Activated CD4-positive, alpha-beta T cell treated with anti-CD3 and anti-CD28 coated beads, Interleukin-2, Interleukin-4, amounts not matched to agents 100 ng/mL and 50 ng/mL, durations not matched to agents 16 hours and 8 hours (primary cell): ENCODE data around the gene RMC1.
A peak's percentile ranks its signal among the peaks of the same experiment; 100 is the strongest.
"Not testable (repeated sequence)": the region's sequence is repeated elsewhere in the genome, so short reads cannot be mapped to it uniquely, and the experiment has no call there.

ENCODE experiments used
- DNase-seq: peaks from one replicate; pipeline ENCODE4 v3.0.0-alpha.2; 2020; ENCODE audit warnings: low spot score

Gene RMC1

DNA sequence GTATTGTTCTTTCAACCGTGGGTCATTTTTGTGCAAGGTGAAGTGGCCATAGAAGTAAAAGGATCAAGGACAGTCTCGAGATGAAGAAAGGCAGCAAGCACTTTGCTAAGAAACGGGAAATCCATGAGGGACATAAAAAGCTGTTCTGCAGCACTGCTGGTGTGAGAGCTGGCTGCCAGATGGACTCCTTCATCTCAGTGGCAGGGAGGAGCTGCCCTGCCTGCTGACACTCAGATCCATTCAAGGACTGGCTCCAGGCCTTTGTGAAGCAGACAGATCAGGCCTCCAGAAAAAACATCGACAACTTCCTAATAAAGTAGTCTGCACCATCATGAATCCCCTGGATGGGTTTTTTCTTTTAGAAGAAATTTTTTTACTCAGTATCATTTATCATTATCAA lies 29.5 kb downstream of the RMC1 start:
- DNase-seq = no peak

DNA sequence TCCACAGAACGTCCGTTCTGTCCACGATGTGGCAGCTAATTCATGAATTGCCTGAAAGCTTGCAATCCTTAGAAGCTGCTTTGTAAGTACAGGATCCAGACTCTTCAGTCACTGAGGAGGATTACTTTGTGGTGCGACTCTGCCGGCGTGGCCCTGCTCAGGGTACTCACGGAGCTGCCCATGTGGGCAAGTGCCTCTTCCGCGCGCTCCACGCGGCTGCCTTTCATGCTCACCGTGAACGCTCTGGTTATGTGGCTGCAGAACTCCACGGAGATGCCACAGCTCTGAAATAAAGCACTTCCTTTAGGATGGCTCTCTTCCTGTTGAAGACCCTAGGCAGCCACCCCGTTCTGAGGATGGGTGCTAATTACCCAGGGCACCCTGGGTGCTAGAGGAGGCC lies 31.0 kb downstream of the RMC1 start:
- DNase-seq = no peak

DNA sequence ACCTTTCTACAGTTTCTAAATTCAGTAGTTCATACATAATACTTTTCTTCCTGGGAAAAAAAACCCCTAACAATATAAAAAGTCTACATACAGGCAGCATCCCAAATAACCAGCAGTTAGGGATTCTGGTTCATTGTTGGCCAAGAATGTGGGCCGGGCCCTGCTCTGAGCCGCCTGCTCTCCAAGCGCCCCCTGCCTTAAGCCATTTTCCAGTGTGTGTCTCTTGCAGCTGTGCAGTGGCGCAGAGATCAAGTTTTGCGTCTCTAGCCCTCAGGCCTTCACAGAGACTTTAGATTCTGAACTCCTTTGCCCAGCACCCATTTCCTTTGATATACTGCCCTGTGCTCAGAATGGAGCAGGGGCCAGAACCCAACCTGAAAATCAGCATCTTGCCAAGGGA lies 32.9 kb downstream of the RMC1 start:
- no peak for DNase-seq

DNA sequence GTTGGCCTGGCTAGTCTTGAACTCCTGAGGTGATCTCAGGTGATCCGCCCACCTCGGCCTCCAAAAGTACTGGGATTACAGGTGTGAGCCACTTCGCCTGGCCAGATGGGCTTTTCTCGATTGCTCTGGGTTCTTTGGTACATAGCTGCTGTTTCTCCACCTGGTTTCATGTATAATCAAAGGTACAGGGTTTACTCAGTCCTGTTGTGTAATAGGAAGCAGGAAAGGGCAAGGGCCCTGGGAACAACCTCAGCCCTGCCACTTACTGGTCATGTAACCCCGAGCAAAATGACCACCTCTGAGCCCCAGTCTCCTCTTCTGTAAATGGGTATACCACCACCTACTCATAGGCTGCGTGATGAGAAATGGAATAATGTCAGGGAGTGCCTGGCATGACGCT lies 34.0 kb downstream of the RMC1 start:
- no peak for DNase-seq

DNA sequence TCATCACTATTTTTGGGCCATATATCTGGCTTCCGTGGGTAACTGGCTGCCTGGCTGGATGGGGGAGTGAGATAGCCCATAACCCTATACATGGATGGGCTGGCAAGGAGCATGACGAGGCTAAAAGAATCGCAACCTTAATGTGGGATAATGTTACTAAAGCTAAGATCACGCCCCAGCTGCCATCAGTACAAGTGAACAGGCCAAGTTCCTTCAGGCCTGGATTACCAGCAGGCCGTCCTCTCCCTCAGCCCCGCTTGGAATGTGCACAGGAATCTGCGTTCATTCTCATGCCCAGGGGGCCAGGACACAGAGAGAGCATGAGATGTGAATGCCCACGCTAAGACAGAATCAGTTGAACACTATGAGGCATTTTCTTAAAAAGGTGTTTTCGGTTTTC lies 34.7 kb downstream of the RMC1 start:
- no peak for DNase-seq

DNA sequence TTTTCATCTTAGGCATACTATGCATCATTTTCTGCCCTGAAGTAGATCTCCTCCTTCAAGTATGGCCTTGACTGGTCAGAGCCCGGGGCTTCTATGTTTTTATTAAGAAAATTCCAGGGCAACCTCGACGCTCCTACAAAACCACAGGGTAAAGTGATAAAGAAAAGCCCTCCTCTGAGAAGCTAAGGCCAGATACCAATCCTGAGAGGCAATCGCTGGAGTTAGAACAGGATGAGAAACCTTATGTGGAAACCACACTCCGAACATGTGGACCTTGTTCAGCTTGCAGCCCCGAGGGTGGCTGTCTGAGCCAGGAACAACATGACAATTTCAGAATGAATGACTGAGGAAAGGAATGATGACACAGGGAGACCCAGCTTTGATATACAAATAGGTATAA lies 35.6 kb downstream of the RMC1 start:
- no peak for DNase-seq

DNA sequence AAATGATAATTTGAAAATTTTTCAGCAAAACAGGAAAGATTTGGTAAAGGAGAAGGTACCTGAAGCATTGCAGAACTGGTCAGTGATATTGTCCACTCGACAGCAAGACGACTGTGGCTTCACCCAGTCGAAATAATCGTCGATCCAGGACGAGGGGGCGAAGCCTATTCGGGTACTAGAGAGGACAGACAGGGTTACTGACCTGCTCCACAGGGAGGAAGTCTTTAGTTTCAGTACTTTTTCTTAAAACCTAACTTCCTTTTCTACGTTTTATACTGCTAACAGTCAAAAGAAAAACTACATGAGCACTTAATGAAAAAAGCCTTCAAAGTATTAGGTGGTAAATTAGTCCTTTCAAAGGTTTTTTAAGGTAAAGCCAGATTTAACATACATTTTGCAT lies 36.0 kb downstream of the RMC1 start:
- no peak for DNase-seq

DNA sequence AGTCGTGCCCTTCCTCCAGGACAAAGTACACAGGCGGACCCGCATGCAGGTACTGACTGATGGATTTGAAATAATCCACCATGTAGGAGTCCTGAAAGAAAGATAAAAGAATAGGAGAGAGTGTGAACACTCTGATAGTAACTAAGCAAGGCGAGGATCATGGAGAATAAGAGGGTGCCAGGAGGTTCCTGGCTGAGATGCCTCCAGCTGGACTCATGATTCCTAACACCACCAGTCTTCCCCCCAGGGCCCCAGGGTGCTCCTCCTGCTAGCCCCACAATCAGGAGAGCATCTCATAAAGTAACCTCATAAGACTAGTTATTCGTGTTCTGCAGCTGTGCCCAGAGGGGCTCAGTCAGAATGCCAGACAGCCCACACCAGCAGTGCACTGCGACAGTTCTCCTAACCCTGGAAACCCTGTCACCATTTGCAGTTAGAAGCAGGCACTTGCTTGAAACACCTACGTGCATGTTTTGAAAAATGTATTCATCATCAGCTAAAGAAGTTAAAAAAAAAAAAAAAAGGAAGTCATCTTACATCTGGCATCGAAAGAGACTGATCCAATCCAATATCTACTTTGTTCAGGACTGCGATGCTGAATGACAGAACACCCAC lies 36.7 kb downstream of the RMC1 start:
- no peak for DNase-seq

DNA sequence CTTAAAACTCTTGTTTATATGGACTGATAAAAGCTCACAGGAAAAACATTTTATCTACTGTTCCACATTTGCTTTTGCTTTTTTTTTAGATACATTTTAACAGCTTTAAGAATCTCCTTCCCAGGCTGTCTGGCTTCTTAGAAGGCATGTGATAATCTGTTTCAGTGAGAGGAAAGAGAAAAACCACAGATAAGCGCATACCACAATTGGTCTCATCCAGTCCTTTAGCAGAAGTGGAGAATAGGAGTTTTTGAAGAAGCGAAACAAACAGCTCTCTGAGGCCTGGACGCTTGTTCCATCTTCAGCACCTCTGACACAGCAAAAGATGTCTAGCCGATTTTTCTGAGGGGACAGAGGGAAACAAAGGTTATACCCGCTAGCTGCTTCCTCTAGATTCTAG lies 37.6 kb downstream of the RMC1 start:
- peak; percentile 51 for DNase-seq

DNA sequence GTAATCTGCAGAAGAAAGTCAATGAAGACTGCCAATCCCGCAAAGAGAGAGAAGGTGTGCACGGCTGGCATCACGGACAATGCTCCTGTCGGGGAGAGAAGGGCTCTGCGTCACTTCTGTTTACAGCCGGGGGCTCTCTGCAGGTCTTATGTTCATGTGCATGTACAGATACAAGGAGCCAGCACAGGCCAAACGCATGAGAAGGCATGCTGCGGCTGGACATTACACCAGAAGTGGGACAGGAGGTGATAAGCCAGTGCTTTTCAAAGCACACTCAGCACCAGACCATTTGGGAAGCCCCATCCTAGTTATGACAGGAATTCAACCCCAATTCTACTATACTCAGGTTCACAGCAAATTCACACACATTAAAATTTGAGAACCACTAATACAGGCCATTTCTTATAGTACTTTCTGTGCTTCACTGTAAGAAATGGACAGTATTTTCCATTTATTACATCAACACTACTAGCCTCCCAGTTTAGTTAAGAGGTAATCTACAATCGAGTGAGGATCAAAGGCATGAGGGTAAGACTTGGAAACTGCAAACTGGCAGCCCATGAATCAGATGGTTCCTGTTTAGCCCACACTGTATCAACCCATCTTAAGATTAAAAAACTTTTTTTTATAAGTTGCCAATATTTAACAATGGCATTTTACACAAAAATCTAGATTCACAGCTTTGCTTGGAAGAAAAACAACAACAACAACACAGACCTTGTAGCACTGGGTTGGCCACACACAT lies 38.2 kb downstream of the RMC1 start:
- DNase-seq = no peak

DNA sequence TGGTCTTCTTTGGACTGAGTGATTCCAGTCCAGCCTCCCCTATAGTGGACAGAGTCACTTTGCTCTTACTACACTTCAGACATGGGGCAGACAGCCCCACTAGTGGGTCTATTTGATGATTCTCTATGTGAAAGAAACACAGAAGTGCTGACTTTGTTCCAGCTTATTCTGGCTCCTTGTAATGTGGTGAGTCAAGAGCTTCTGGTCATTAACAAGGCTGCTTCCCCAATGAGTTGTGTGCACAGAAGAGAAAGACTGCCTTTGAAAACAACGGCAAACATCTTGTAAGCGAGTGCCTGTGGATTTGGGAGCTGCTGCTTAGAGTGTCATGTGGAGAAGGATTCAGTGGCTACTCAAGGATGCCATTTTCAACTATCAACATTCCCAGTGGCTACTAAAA lies 39.1 kb downstream of the RMC1 start:
- DNase-seq = no peak

DNA sequence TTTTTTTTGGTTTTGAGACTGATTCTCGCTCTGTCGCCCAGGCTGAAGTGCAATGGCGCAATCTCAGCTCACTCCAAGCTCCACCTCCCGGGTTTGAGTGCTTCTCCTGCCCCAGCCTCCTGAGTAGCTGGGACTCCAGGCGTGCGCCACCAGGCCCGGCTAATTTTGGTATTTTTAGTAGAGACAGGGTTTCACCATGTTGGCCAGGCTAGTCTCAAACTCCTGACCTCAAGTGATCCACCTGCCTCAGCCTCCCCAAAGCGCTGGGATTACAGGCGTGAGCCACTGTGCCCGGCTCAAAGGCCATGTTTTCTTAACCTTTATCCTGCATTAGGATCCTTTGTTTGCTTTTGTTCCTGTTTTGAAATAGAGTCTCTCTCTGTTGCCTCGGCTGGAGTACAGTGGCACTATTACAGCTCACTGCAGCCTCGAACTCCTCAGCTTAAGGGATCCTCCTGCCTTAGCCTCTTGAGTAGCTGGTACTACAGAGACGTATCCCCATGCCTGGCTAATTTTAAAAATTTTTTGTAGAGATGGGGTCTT lies 42.0 kb downstream of the RMC1 start:
- DNase-seq = no peak

DNA sequence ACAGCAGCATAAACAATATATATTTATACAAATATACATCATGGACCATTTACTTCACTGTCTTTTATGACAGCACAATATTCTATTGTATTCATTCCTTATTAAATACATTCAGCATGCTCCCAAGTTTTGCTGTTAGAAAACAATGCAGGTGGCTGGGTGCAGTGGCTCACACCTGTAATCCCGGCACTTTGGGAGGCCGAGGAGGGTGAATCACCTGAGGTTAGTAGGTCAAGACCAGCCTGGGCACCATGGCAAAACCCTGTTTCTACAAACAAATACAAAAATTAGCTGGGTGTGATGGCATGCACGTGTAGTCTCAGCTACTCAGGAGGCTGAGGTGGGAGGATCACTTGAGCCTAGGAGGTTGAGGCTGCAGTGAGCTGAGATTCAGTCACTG lies 44.0 kb downstream of the RMC1 start:
- DNase-seq = no peak

DNA sequence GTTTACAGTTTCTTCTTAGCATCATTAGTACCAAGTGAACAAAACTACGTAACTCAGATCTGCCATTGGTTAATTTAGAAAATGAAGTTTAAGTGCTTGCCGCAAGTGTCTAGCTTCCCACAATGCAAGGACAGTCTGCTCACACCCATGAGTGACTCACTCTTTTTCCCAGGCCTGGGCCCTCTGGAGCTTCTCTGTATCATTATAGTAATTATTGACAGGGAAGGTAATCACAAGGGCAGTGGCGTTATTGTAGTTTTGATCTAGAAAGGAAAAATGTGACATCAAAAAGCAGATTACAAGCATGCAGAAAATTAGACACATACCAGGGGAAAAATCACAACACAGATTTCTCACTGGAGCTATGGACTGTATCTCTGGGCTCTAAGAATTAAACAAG lies 44.5 kb downstream of the RMC1 start:
- DNase-seq = no peak

DNA sequence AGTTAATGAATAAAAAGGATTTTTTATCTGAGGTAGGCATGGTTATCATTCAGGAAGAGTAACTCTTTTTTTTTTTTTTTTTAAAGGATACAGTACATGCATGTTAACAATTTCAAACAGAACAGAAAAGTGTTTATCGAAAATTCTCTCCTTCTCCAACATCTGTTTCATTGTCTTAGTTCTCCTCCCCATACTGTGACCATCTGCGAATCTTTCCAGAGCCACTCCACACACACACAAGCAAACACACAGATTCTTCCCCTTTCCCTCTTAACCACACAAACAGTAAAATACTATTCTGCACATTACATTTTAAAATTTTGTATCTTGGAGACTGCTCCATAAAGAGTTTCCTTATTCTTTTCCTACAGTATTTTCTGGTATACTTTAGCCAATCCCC lies 45.0 kb downstream of the RMC1 start:
- DNase-seq = no peak

DNA sequence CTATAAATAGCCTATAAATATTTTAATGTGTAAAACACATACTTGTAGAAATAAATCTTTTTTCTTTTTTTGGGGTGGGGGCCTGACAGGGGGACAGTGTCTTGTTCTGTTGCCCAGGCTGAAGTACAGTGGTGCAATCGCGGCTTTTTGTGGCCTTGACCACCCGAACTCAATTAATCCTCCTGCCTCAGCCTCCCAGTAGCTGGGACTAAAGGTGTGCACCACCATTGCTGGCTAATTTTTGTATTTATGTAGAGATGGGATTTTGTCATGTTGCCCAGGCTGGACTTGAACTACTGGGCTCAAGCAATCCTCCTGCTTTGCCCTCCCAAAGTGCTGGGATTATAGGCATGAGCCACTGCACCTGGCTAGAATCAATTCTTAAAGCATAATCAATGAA lies 45.4 kb downstream of the RMC1 start:
- DNase-seq = no peak

DNA sequence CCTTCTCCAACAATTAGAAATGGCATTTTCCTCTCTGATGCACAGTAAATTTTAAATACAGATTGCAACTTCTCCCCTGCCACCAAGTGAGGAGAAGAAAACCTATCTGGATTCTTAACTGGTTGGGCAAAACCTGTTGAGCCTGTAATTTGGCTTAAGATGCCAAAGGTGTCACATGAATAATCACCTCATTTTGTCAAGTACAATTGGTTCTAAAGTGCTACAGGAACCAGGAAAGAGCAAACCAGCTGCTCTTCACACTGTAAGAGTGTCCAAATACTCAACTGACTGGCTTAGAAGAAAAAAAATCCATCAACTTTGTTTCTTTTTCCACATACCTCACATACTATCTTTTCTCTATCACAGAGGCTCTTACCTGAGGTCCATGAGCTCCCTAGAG lies 47.6 kb downstream of the RMC1 start:
- DNase-seq = no peak

DNA sequence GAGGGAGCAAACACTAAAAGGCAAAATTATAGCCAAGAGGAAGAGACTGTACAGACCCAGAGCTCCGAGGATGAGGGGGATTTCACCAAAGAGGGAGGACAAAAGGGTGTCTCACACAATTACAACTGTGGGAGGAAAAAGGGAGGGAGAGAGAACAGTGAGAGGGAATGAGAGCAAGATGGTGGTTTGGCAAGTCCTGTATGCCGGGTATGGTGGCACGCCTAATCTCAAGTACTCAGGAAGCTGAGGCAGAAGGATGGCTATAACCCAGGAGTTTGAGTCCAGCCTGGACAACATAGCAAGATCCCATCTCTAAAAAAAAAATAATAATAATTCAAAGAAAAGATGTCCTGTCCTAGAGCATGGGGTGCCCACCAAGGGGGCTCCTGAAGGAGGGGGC lies 48.7 kb downstream of the RMC1 start:
- DNase-seq = no peak

DNA sequence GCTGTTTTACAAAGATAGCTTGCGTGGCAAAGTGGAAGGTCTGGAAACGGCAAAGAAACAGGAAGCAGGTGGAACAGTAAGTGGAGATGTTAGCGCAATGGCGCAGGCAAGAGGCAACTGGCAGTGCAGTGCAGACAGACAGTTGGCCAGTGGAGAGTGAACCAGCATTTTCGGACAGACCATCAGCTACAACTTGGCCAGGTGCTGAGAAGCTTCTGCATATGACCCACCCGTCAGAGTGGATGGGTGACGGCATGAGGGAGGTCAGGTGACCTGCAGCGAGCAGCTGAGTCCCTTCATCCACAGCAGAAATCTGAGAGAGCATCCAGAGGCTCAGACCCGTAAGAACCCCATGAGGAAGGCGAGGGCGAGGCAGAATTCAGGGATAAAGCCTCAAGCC lies 49.2 kb downstream of the RMC1 start:
- no peak for DNase-seq

DNA sequence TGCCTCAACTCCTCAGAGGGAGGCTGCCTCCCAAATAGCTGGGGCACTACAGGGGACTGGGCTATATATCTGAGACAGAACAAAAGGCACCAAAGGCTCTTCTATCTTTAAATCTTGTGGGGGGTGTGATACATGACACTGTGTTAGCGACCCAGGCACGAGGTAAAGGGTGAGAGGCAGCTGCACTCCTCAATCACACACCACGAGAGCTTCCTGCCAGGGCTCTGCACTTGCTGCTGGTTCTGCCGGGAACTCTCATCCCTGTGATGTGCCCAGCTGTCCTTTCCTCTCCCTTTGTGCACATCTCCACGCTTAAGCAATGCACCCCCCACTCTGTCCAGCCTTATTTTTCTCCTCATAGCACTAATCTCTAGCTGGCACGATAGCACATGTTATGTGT lies 50.6 kb downstream of the RMC1 start:
- no peak for DNase-seq

DNA sequence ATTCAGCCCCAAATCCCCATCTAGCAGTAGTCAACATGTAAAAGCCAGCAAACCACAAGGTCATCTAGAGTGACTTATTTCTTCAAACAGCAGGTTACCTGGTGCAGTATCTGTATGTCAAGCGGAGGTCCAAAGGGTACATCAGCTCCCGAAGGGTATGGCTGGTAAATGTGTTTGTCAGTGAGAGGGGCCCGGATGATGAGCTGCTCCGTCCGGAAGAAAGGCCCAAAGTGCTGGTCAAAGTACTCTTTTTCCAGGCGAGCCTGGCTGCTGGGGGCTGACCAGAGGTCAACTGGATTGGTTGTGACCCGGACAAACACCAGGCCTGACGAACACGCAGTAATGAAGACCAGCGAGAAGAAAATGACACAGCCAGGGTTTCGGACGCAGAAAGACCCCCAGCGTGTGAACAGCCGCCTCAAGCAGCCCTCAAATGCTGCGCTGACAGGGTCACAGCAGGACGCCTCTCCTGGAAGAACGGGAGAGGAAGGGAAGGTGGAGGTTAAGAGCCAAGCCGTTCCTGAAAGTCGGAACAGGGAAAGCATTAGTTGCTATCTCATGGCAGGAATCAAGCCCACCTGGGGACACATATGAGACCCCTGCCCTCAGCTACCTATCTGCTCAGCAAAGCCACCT lies 53.0 kb downstream of the RMC1 start:
- DNase-seq = no peak

DNA sequence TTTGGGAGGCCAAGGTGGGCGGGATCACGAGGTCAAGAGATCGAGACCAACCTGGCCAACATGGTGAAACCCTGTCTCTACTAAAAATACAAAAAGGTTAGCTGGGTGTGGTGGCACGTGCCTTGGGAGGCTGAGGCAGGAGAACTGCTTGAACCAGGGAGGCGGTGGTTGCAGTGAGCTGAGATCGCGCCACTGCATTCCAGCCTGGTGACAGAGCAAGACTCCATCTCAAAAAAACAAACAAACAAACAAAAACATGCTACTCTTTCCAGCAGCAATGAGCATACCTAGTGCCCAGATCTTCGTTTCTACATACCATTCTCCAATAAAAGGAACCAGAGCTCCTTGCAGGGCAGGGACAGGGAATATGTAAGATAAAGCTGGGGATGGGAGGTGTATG lies 54.2 kb downstream of the RMC1 start:
- not testable (repeated sequence) for DNase-seq

DNA sequence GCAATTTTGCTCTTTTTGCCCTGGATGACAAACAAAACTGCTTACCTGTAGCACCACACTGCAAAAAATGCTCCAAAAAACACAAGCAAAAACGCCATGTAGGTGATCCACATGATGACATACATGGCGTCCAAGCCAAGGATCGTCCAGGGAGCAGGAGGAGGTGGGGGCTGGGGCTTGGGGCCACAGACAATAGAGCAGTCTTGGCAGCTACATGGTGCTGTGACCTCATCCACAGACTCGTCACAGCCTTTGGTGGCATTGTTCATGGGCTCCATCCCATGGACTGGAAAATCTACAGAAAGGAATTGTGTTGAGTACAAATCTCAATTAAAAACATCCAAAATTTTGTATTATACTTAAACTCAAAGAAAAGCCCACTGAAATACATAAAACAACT lies 56.9 kb downstream of the RMC1 start:
- DNase-seq = no peak
